Testis (tissue), 3 donors: ENCODE measurements around the gene DENND1C. TPM values are rescaled to one million over a fixed set of nuclear protein-coding genes. Genes with fewer than 3 reads are reported as not detected.

ENCODE experiments used
- DNase-seq: peaks from one replicate; pipeline ENCODE4 v3.0.0-alpha.2; 2019
- H3K27ac ChIP-seq, 2 donors: fragments of 200-600 bp; sonication (generic); one replicate each; pipeline ENCODE4 v1.5.1; 2019
- H3K27me3 ChIP-seq: fragments of 200-600 bp; sonication (generic); one replicate; pipeline ENCODE4 v1.5.1; 2019
- H3K36me3 ChIP-seq: fragments of 200-600 bp; sonication (generic); one replicate; pipeline ENCODE4 v1.5.1; 2017; ENCODE audit warnings: low read depth; ENCODE audit errors: missing control alignments
- H3K4me1 ChIP-seq: fragments of 200-600 bp; sonication (generic); one replicate; pipeline ENCODE4 v1.5.1; 2019
- H3K4me3 ChIP-seq, 2 donors: fragments of 200-600 bp; sonication (generic); one replicate each; pipeline ENCODE4 v1.5.1; 2017 to 2019
- H3K9me3 ChIP-seq: fragments of 200-600 bp; sonication (generic); one replicate; pipeline ENCODE4 v1.5.1; 2017
- CTCF ChIP-seq, 3 experiments: fragments of 450-650 bp in 2 of 3; fragments of 200-600 bp in 1 of 3; sonication (generic) in 1 of 3; IDR thresholded peaks; one replicate each; pipeline ENCODE4 v1.5.1; 2016 to 2019; ENCODE audit warnings: antibody characterized with exemption in 3 of 3, mild to moderate bottlenecking in 2 of 3, moderate library complexity in 1 of 3
- POLR2A ChIP-seq: fragments of 450-650 bp; IDR thresholded peaks from one replicate; pipeline ENCODE4 v1.6.1; 2017; ENCODE audit warnings: antibody characterized with exemption, mild to moderate bottlenecking, moderate library complexity
- WGBS, 2 donors: methylation state at CpG; one replicate each; pipeline ENCODE4 v1.1.5; 2018; 5-methylcytosine and 5-hydroxymethylcytosine counted together
- intact Hi-C: fragments of 100-400 bp; cut with DNase I; formaldehyde crosslinking; loops from one replicate; pipeline ENCODE4 v1.15.1; 2023; ENCODE audit warnings: low total_unique reads
- polyA plus RNA-seq: library from polyadenylated mRNA; stranded (reverse); fragments of 350-450 nt; fragmentation: Illumina TruSeq; extraction: RNeasy Lipid Tissue Mini Kit (QIAGEN cat#74804); gene quantifications from one replicate; pipeline ENCODE4 v1.2.3, GENCODE V29; 2014; ENCODE audit warnings: low read depth, low replicate concordance; ENCODE audit not compliant: insufficient read depth
- total RNA-seq, 2 donors: library from RNA; depleted of rRNA; stranded (reverse); fragments of >200 nt; gene quantifications; one replicate each; pipeline ENCODE4 v1.2.3, GENCODE V29; 2016

The DENND1C gene
- total and polyA plus RNA-seq, 3 donors from 2014 or later, result 1.9 to 3.2 (median 2.9) TPM

DNA sequence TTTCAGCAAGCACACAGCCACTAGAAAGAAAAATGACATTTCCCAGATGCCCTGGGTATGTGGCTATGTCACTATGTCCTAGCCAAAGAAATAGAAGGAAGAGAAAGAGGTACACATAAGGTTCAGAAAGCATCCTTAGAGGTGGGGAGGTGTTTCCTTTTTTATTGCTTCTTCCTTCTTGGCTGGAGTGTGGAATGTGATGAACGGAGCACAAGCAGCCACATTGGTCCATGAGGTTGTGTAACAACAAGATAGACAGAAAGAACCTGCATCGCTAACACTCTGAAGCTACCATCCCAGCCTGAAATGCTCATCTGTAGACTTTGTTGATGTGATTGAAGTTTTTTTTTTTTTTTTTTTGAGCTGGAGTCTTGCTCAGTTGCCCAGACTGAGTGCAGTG is 28.7 kb downstream of the DENND1C start:
- no peaks in the 10 kb centered on the region for H3K9me3 ChIP-seq
- 99 to 100% methylated on average over 2 of the region's 2 CpGs for WGBS, 2 donors
- intact Hi-C loops, result no loop called here
- TF ChIP-seq CTCF (IDR thresholded peaks at IDR 0.05), result no peak
- TF ChIP-seq POLR2A, result no peak
- no peak overlapping the region for H3K4me3 ChIP-seq
- no peak for DNase-seq
- no peaks in the 10 kb centered on the region for H3K27me3 ChIP-seq
- H3K36me3 ChIP-seq, result no peaks in the 10 kb centered on the region
- no peak overlapping the region for H3K27ac ChIP-seq
- no peaks in the 10 kb centered on the region for H3K4me1 ChIP-seq

- H3K27me3 ChIP-seq, result no peaks in the 10 kb centered on the region
- TF ChIP-seq CTCF (IDR thresholded peaks at IDR 0.05), result no peak
- no peak for TF ChIP-seq POLR2A
- H3K36me3 ChIP-seq, result no peaks in the 10 kb centered on the region
- intact Hi-C loops, result no loop called here
- no peaks in the 10 kb centered on the region for H3K9me3 ChIP-seq
- no peaks in the 10 kb centered on the region for H3K4me1 ChIP-seq
- 94% methylated on average over 17 to 19 of the region's 19 CpGs for WGBS, 2 donors
- H3K27ac ChIP-seq, result no peak overlapping the region
- H3K4me3 ChIP-seq, result no peak overlapping the region
- DNase-seq, result no peak
These were observed 29.4 kb downstream of the DENND1C start for GRCh38 chr19:6452223-6452614.

- 95 to 98% methylated on average over 7 of the region's 7 CpGs for WGBS, 2 donors
These were observed 29.9 kb downstream of the DENND1C start for GRCh38 chr19:6451583-6452222.

GRCh38 chr19:6450166-6450565 is 31.4 kb downstream of the DENND1C start:
- intact Hi-C loops, result no loop called here
- Histone ChIP-seq H3K9me3 (no peaks in the 10 kb centered on the region), H3K27me3 (no peaks in the 10 kb centered on the region), H3K4me1 (peaks cover 6% of the 10 kb centered on the region), H3K27ac (no peak overlapping the region), H3K36me3 (no peaks in the 10 kb centered on the region), H3K4me3 (no peak overlapping the region)
- no peak for TF ChIP-seq CTCF (IDR thresholded peaks at IDR 0.05)
- no peak for TF ChIP-seq POLR2A
- WGBS, 2 donors, result 95 to 96% methylated on average over 5 of the region's 5 CpGs
- no peak for DNase-seq

More at GRCh38 chr19:6451583-6452222, 29.9 kb downstream of the DENND1C start:
- no peak for TF ChIP-seq CTCF (IDR thresholded peaks at IDR 0.05)
- TF ChIP-seq POLR2A, result no peak
- intact Hi-C loops, result no loop called here
- H3K27ac ChIP-seq, result no peak overlapping the region
- H3K9me3 ChIP-seq, result no peaks in the 10 kb centered on the region
- no peaks in the 10 kb centered on the region for H3K27me3 ChIP-seq
- no peak overlapping the region for H3K4me3 ChIP-seq
- H3K4me1 ChIP-seq, result peaks cover 1% of the 10 kb centered on the region
- DNase-seq, result no peak
- no peaks in the 10 kb centered on the region for H3K36me3 ChIP-seq

DNA sequence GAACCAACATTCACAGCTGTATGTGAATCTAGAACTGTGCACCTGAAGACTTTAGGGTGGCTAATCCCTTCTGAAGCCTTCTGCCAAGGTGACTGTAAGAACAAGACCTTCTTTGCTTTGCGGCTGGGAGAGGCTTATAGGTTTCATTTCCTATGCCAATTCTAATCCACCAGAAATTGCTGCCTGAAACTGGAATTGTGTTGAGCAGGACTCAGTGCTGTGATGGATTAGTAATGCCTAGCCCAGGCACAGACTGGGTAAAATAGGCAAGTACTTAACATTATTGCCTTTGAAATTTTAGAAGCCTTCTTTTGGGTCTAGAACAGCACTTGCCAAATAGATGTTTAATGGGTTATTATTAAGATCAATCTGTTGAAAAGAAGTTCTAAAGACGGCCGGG is 33.5 kb downstream of the DENND1C start:
- H3K4me1 ChIP-seq, result peaks cover 6% of the 10 kb centered on the region
- H3K4me3 ChIP-seq, result no peak overlapping the region
- no peak for DNase-seq
- no peaks in the 10 kb centered on the region for H3K9me3 ChIP-seq
- H3K27ac ChIP-seq, result no peak overlapping the region
- no peak for TF ChIP-seq POLR2A
- TF ChIP-seq CTCF (IDR thresholded peaks at IDR 0.05), result no peak
- no peaks in the 10 kb centered on the region for H3K27me3 ChIP-seq
- intact Hi-C loops, result no loop called here
- 90 to 93% methylated on average over 3 of the region's 3 CpGs for WGBS, 2 donors
- no peaks in the 10 kb centered on the region for H3K36me3 ChIP-seq
